GM21619 (cell line): ENCODE data around the gene TMSB15A.
"Not testable (repeated sequence)": the region's sequence is repeated elsewhere in the genome, so short reads cannot be mapped to it uniquely, and the experiment has no call there.

Source experiments
- ATAC-seq: cut with Tn5 transposase; IDR thresholded peaks from one replicate; pipeline ENCODE4 v1.9.1; 2021; ENCODE audit not compliant: unreplicated experiment

TMSB15A gene

GRCh38 chrX:102515975-102516941, at the start of gene TMSB15A:
TMSB15A (minus strand) TSS chrX:102516739.
- ATAC-seq: peak; percentile 86

GRCh38 chrX:102560423-102561068, 44.0 kb upstream of the TMSB15A start:
- ATAC-seq: no peak

GRCh38 chrX:102558607-102559006, 42.1 kb upstream of the TMSB15A start:
- ATAC-seq: no peak

- ATAC-seq: no peak
These were observed 31.7 kb upstream of the TMSB15A start for GRCh38 chrX:102548231-102548630.

- ATAC-seq: peak; percentile 60
These were observed 30.4 kb upstream of the TMSB15A start for GRCh38 chrX:102546828-102547493.

GRCh38 chrX:102546175-102546574, 29.6 kb upstream of the TMSB15A start:
- not testable (repeated sequence) for ATAC-seq

- no peak for ATAC-seq
These were observed 19.4 kb upstream of the TMSB15A start for GRCh38 chrX:102535958-102536357.

- ATAC-seq: no peak
These were observed 787 bp upstream of the TMSB15A start for GRCh38 chrX:102517326-102517725.

GRCh38 chrX:102514536-102514935, 2.0 kb downstream of the TMSB15A start:
- ATAC-seq: no peak

GRCh38 chrX:102498732-102499131, 17.8 kb downstream of the TMSB15A start:
- no peak for ATAC-seq

GRCh38 chrX:102491766-102492165, 24.8 kb downstream of the TMSB15A start:
- no peak for ATAC-seq

GRCh38 chrX:102478765-102479164, 37.8 kb downstream of the TMSB15A start:
- ATAC-seq: not testable (repeated sequence)

GRCh38 chrX:102471762-102472220, 44.7 kb downstream of the TMSB15A start, which contains the start of gene TCP11X2:
TCP11X2 (minus strand) TSS chrX:102471812.
- ATAC-seq: not testable (repeated sequence)

- peak; percentile 47 for ATAC-seq
These were observed 46.3 kb downstream of the TMSB15A start for GRCh38 chrX:102470215-102470614.
